GM19351 (cell line): Measurements from ENCODE around the gene ARHGAP20.

ENCODE experiments used
- ATAC-seq: cut with Tn5 transposase; IDR thresholded peaks from one replicate; pipeline ENCODE4 v1.9.1; 2021; ENCODE audit warnings: mild to moderate bottlenecking, moderate library complexity; ENCODE audit not compliant: unreplicated experiment

The ARHGAP20 gene

DNA sequence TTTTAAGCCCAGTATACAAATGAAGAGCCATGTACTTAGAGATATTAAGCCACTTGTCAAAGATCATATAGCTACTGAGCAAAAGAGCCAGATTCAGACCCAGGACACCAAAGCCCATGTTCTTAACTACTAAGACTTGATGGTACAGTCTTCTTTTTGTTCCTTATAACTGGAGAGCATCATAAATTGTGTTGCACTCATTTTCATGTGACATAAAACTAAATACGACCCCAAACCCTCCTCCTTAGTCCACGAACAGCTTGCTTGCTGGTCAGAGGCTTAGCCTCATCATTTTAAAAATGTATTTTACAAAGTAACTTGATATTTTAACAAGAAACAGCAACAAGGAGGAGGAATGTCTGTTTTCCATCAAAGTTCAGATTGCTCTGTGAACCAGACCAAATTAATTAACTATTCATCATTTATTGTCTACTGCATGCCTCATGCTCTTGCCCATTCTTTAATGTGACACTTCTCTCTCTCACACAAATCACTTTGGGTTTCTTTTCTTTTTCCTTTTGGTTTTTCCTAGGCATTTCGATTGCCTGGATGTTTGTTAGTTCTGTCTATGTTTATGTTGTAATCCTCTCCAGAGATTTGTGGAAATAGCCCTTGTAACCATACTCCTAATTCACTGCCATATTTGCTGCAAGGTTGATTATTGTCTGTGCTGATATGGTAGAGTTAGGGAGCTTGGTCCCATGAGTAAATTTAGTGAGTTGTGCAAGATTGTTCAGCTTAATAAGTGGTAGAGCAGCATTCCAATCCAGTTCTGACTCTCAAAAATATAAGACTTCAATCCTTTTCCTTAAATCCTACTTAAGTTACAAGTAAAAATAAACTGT, 8.4 kb upstream of the ARHGAP20 start:
- ATAC-seq, result no peak

DNA sequence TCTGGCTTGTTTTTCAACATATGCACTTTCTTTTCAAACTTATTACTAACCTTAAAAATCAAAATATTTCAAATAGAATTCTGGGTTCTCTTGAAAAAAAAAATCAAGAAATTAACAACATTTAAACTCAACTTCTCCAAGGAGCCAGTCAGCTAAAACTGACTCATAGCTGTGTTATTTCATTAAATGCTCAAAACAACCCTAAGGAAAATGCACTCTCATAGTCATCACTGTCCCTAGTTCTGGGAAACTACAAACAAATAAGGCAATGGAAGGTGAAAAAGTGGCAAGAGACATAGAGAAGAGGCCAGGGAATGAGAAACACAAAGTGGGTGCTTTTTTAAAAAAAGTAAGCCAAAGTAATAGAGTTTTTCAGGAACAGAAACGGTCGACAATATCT, 4.1 kb upstream of the ARHGAP20 start:
- ATAC-seq, result no peak

DNA sequence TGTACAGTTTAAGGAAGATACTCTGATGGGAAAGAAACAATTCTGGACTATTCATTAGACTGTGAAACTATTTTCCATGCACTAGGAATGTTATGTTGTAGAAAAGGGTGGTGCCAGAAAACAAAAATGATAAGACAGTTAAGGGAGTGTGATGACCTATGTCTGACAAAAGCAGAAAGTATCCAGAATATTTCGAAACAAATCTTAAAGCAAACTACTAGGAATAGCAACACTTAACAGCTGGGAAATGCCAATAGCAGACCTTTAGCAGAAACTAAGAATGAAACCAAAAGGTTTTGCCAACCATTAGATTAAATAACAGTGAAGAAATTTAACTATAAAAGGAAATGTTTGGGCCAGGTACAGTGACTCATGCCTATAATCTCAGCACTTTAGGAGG, 3.3 kb upstream of the ARHGAP20 start:
- ATAC-seq, result no peak

DNA sequence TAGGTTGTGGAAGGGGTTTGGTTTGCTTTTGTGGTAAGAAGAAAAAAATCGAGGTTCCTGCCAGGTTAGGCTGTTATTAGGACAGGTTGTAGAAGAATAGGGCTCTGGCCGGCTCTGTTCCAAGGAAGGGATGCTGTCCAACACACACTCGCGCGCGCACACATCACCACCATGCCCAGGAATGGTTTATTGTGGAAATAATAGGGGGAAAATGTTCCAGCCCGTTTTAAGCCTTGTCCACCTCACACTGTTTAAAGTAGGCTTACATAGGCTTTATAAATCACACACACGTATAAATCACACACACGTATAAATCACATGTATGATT, 1.2 kb upstream of the ARHGAP20 start:
- ATAC-seq, result no peak

DNA sequence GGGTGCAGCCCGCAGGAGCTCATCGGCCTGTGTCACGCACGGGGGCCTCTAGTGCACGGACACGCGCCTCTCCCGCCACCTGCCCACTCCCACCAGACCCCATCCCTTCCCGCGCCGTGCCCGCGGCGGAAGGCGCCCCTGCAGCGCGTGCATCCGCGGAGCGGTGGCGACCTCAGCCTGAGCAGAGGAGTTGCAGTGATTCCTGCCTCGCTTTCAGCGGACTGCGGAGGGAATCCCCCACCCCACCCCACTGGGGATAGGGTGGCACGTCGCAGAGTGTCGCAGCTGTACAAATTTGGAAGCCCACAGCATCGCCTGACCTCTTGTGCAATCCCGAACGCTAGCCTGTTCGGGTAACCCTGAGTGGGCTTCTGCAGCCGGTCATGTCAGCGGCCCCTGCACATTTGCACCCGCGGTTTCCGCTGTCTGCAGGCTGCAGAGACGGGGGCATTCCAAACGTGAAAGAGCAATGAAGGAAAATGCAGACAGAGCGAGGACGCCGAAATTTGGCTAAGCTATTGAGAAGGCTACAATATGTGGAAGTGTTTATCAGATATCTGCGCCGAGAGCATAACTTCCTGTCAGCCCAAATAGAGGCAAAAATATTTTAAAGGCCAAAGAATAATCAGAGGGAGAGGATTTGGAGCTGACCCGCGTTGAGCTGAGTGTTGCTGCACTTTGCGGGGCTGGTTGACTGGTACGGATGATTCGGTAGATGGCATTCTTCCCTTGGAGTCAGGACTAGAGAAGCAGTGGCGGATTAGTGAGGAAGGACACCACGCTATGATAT, 617 bp upstream of the ARHGAP20 start:
- ATAC-seq, result peak; percentile 29

DNA sequence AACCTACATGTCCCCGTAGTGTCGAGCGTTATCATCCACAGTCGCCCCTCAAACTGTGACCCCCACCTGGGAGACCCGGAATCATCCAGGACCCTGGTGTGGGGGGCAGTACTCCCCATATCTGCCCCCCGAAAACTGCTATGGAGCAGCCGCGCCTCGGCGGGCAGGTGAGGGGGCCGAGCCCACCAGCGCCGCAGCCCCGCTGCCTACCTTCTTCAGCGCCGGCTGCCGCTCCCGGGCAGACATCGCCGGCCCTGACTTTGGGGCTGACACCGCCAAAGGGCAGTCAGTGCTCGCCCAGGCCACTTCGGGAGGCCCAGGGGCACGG, 825 bp downstream of the ARHGAP20 start:
- ATAC-seq, result no peak

DNA sequence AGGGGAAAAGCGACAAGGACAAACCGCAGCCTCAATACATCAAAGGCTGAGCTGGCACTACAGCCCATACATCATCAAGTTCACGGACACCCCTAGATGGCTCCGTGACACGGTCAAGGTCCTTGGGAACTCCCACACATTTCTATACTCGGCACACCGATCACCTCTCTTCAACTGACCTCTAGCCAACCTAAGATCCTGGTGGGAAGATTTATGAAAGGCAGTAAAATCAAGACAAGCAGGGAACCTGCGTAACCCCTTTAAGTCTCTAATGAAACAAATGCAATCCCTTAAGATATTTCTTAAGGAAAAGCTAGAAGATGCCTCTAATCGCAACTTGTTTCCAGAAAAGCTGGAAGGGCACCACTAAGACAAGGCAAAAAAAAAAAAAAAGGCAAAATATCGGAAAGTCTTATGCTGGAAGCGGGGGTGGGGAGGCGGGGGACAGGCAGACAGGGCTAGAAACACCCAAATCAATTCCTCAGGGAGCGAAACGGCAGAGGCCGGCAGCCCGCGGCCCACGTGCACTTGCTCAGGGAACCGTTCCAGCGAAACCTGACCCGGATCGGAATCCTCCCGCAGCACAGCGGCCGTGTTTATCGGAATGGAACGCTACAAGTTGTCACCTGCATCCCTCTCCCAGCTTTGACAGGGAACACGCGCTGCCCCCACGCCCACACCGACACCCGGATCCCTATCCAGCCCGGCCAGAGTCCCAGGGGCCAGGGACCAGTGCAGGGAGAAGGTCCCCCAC, 1.4 kb downstream of the ARHGAP20 start:
- ATAC-seq, result no peak

DNA sequence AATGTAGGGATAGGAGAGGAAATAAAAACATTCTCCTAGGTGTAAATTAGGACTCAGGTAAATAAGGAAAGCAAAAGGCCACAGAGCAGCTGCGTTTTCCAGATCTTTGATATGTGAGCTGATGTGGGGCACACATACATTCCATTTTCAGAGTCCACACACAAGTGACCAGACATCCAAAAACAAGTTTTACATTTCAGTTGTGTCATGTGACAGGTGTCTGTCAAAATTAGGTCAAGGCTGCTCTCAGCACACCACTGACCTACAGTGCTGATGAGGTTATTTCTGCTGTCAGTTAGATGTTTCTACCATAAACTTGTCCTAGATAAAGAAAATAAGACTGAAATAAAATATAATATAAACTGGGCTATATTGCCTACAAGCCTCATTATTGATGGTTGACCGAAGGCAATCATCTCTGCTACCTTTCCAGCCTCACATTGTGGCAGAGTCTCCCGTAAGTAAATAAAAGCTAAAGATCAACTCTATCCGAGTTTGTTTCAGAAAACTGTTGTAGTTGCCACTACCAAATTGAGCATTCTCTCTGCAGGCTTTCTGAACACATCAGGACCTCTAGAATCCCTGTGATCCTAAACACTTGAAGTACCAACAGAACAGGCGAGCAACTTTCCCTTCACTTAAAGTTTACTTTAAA, 7.9 kb downstream of the ARHGAP20 start:
- no peak for ATAC-seq

DNA sequence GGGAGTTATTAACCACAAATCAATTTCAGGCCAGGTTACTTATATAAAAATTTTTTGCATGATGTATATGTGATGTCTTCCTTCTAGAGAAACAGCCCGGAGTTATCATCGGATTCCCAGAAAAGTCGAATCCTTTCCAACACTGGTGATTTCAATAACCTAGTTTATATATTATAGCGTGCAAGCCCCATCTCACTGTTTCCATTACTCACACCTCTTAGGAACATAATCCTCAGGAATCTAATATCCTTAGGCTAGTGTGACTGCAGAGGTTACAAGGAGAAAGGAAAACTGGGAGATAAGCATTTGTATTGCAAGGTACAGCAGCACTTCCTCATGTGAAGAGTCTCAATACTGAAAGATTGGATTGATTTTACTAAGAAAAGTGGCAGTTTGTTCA, 20.3 kb downstream of the ARHGAP20 start:
- no peak for ATAC-seq

DNA sequence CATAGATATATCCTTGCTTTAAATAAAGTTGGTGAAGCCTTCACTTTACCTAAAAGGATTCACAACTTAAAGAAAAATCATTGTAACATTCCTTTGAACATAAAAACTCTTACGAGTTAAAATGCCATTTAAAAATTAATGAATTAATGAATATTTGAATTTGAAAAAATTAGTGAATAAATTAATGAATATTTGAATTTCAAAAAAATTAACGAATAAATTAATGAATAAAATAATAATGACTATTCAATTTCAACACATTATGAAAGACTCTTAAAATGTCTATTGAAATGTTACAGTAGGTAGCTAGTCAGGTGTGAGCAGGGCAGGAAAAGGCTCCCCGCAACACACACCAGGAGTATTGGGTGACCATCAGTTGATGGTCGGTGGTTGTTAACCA, 22.9 kb downstream of the ARHGAP20 start:
- ATAC-seq, result no peak

DNA sequence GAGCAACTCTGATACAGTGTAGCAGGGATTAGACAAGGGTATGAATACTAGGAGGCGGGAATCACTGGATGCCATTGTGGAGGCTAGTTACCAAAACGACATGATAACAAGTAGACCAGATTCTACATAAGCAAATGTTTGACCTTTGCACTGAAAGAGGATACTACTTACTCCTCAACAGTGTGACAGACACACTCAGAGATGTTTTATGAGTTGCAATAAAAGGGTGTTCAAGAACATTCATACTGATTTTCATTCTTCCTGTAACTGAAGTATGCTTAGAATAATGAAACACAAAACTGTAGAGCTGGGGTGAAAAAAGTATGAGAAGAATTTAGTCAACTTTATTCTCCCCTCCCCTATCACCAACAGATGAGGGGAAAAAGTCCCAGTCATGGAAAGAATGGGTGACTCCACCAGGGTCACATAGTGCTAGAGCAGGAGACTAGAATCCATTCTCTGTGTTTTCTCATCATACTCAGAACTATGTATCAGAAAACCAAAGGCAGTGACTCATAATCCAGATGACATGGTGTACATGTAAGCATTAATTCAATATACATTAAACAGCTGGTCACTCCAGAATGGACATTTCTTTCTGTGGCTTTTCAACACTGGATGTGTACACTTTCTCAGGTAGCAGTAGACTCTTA, 32.8 kb downstream of the ARHGAP20 start:
- ATAC-seq, result no peak

DNA sequence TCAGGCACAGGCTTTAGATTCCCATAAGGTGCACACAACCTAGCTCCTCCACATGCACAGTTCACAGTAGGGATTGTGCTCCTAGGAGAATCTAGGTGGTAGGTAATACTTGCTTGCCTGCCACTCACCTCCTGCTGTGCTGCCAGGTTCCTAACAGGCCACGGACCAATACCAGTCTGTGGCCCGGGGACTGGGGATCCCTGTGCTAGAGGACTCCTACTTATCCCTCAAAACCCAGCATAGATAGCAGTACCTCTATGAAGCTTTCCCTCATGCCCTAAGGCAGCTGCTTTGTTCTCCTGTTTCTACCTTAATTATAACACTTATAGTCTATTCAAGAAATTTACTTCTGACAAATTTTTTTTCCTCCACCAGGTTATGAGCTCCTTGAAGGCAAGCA, 36.7 kb downstream of the ARHGAP20 start:
- no peak for ATAC-seq

DNA sequence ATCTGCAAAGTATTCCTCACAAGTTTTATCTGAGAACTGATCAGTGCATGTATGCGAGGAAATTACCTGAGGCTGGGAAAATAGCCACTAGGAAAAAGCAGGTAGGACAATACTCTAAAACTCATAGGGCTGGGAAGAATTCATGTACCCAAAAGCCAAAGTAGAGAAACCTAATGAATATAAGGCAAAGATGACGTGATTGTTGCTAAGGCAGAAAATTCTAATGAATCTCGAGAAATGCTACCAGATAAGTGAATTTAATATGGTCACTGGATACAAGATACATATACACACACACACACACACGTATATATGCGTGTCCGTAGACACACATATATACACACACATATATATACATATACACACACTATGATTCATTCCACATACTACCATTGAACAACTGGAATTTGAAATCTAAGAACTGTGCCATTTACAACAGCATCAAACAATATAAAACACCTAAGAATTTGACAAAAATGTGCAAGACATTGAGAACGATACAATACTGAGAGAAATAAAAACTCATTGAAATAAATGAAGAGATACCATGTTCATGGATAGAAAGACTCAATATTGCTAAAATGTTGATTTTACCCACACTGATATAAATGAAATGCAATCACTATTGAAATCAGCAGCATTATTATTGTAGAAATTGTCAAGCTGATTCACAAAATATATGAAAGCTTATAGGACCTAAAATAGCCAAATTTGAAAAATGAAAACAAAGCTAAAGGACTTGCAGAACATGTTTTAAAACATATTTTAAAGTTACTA, 46.4 kb downstream of the ARHGAP20 start:
- ATAC-seq, result no peak

DNA sequence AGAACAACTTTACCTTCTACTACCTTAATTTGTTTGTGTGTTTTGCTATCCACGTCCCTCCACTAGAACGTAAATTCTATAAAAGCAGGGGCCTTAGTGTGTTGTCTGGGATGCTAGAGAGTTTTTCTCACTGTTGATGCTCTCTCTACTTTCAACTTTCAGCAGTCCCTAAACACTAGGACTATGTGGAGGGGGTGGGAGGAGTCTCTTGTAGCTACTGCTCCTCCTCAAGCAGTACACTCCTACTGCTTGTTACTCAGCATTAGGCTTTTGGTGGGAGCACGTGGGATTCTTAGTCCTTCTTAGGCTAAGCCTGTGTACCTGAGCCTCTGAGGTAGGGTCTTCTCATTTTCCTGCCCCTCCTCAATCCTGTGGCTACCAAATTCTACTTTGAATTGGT, 56.3 kb downstream of the ARHGAP20 start:
- no peak for ATAC-seq

DNA sequence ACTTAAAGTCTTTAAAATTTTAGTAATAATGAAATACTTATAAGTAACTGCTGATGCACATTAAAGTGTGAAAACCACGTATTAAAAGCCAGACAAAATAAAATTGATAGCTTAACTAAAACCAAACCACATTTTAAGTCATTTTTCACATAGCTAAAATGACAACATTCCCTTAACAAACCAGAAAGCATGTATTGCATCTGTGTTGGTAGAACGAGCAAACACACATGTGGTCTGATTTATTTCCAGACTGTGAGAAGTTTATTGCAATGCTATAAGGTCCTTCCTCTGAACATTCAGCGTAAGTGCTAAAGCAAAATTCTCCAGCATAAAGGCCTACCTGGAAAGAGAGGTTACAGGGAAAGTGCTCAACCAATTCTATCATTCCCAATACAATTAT, 57.8 kb downstream of the ARHGAP20 start:
- no peak for ATAC-seq

DNA sequence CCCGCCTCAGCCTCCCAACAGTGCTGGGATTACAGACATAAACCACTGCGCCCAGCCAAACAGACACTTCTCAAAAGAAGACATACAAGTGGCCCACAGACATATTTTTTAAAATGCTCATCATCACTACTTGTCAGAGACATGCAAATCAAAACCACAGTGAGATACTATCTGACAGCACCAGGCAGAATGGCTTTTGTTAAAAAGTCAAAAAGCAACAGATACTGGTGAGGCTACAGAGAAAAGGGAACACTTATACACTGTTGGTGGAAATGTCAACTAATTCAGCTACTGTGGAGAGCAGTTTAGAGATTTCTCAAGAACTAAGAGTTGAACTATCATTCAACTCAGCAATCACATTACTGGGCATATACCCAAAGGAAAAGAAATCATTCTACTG, 67.0 kb downstream of the ARHGAP20 start:
- no peak for ATAC-seq

DNA sequence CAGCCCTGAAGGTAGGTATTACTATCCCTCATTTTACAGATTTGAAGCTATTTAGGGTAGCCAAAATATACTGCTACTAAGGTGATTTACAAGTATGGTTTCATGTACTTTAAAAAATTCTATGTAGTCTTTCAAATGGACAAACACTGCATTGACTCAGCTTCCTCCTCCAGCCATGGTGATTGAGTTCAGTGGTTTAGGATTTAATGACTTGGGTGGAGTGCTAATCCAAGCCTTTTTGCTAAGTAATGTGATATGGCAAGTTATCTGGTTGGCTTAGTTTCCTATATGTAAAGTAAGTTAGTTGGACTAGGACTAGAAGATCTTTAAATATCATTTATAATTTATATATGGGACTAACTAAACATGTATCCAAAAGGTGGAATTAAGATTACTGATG, 77.9 kb downstream of the ARHGAP20 start:
- no peak for ATAC-seq

DNA sequence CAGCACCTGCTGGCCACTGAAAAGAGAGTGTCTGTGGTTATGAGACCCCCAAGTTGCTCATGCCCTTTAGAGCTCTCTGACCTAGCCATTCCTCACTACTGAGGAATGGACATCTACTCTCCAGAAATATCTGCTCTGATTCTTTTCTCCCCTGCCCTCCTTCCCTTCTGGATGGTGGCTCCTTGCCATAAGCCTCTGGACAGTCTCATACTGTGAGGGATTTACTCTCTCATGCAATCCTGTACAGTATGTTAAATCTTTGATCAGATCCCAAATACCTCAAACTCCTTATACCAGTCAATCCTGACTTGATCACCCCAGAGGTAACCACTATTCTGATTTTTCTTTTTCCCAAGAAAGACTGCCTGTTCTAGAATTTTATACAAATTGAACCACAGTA, 80.7 kb downstream of the ARHGAP20 start:
- no peak for ATAC-seq

DNA sequence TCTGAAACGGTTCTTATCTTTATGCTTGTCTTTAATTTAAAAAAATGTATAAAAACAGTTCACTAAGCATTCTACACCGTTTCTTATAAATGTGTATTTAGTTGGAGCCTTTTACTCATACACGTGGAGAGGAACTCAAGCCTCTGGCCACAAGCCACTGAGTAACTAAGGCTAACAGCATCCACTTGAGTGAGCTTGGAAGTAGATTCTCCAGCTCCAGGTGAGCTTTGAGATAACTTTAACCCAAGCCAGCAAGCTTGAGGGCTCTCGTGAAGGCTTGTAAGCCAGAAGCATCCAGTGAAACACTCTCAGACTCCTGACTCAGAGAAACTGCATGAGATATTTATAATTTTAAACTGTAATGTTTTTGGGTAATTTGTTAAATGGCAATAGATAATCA, 82.6 kb downstream of the ARHGAP20 start:
- no peak for ATAC-seq

DNA sequence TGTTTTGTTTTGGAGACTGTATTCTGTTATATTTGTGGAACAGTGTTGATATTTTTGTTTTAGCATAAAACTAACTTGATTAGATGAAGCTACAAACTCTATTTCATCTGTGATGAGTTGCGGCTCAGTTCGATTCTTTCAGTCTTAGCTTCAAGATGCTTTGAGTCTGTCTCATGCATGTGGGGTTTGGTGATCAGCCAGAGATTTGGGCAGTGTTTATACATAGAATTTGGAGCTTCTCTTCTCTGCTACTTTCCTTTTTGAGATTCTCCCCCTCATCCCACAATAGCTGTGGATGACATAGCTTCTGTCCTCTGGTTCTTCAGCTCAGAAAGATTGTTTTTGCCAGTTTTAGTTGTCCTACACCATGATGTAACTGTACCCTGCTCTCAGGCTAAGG, 90.4 kb downstream of the ARHGAP20 start:
- ATAC-seq, result no peak
